DMS53 treated with DMSO at 0.1 percent for 48 hours (cell line): ENCODE results near the gene TOPBP1.
"Not testable (repeated sequence)": the region's sequence is repeated elsewhere in the genome, so short reads cannot be mapped to it uniquely, and the experiment has no call there.

Source experiments
- DNase-seq: peaks from one replicate; lab custom pipeline; 2025; ENCODE audit not compliant: unreplicated experiment; lab: John Stamatoyannopoulos, UW

TOPBP1 gene

DNA sequence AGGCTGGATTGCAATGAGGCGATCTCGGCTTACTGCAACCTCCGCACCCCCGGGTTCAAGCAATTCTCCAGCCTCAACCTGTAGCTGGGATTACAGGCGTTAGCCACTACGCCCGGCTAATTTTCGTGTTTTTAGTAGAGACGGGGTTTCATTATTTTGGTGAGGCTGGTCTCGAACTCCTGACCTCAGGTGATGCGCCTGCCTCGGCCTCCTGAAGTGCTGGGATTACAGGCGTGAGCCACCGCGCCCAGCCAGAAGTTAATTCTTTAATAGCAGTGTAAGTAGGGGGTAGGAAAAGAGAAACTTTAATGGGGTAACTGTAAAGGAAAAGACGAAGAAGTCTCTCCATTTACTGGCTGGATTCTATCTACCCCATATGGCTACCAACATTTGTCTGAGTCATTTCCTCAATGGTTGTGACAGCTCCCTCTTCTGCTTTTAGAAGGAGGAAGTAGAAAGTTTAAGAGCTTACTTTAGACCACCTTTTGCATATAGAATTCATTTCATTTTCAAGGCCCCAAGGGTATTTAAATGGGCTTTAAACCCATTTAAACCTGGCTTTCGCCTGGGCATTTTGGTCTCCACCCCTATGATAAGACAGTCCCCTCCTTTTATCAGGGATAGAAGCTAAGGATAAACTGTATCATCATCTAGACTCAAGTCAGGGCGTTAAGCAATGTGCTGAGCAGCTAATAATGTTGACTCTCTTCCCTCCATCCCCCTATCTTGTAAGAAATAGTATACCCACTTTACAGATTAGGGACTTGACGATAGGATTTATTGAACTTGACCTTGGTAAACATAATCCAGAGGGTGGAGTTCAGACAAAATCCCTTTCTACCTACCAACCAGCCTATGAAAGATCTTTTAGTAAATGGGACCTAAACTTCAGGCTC is 89.3 kb downstream of the TOPBP1 start:
- DNase-seq = no peak

DNA sequence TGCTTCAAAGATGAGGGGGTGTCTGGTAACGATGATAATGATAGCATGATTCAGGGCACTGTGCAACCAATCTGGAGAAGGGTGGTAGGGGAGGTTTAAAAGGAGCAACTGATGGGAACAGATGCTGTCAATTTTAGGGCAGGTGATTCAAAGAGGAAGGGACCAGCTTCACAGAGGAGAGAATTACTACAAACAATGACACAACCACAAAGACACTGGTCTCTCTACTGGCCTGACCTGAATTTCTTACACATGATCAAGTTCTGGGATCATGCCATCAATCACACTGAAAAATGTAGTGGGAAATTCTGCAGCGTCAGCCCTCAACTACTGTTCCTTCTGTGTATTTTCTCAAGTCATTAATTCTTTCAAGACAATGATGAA is 90.8 kb downstream of the TOPBP1 start:
- DNase-seq = no peak

DNA sequence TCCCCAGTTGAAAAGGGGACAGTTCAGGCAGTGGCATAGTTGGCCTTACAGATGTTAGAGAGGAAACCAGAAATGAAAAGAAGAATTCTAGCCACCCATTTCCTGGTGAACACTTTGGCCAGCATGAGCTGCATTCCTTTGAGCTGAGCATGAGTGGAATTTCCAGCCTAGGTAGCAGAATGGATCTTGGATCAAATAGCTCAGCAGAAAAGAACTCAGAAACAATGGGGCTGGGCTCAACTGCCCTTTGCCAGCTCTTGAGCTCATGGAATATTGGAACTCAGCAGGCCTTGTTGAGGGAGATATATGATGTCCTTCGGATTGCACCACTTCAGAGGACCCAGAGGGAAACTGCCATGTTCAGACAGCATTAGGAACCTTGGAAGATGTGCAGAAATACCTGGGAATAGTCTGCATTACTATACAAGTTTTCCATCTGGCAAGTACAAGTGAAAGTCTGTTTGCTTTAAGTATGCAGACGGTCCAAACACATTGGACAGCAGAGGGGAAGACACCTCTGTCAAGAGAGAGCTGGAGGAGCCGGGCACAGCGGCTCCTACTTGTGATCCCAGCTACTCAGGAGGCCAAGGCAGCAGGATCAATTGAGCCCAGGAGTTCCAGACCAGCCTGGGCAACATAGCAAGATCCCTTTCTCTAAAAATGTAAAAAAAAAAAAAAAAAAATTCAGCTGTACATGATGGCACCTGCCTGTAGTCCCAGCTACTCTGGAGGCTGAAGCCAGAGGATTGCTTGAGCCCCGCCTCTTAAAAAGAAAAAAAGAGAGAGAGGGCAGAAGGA is 91.4 kb downstream of the TOPBP1 start:
- DNase-seq = no peak

DNA sequence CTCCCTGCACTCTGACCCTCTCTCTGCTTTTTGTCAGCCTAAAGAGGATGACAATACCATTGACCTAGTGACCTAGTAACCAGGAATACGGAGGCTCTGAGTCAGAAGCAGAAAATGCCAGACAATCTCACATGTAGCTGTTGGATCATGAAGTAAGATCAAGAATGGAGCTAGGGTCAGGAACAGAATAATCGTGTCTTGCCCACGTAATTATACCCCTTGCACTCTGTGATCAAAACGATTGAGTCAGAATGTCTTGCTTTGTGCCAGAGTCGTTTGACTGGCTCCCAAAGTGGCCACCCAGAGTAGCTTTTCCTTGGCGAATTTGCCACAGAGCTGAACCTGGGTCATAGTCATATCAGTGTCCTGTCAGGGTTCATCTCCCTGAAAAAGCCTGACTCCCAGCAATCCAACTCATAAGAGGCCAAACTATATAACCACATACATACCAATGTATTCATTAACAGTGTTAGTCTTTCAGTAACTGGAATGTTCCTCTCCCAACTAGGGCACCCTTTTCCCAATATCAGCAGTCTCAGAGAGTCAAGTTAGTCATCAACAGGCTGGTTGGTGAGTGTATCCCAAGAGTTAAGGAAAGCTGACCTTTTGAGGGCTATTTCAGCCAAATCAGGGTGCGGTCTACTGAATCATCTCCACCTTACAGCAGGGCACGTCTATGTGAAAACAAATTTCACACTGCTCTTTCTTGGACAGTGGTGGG is 93.3 kb downstream of the TOPBP1 start:
- no peak for DNase-seq

DNA sequence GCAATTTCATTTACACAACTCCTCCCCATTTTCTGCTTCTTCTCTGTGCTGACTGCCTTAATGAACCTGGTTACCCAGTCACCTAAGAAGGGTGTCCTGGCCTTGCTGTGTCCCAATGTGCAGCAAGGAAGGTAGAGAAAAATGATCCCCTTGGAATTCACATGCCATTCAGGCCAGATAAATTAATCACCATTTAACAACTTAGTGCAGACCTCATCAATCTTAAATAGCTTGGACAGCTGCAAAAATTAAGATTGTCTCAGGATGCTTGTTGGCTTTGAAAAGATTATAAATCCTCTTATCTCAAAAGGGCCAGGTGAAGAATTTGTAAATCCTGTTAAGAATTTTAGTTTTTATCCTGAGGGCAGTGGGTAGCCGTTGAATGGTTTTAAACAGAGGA is 97.9 kb downstream of the TOPBP1 start:
- DNase-seq = no peak

DNA sequence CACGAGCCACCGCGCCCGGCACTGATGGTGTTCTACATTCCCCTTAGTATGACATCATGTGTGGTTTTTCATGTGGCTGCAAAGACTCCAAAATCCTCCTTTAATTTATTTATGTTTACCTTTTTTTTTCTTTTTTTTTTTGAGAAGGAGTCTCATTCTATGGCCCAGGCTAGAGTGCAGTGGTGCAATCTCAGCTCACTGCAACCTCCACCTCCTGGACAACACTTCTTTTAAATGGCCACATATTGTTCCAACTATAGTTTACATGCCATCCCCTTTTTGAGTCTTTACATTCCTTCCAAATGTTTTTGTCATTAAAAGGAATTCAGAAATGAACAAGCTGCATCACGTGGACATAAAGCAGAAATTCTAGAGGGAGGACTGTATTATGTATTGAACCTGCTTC is 98.6 kb downstream of the TOPBP1 start:
- no peak for DNase-seq

DNA sequence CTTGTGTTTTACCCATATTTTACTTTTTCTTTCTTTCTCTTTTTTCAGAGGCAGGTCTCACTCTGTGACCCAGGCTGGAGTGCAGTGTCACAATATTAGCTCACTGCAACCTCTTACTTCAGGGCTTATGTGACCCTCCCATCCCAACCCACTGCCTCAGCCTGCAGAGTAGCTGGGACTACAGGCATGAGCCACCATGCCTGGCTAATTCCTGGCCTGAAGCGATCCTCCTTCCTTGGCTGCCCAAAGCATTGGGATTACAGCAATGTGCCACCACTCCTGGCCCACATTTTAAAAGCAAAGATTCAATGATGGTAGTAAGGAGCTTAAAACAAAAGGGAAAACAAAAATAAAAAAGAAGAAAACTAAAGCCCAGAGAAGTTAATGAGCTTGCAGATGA is 99.4 kb downstream of the TOPBP1 start:
- no peak for DNase-seq

DNA sequence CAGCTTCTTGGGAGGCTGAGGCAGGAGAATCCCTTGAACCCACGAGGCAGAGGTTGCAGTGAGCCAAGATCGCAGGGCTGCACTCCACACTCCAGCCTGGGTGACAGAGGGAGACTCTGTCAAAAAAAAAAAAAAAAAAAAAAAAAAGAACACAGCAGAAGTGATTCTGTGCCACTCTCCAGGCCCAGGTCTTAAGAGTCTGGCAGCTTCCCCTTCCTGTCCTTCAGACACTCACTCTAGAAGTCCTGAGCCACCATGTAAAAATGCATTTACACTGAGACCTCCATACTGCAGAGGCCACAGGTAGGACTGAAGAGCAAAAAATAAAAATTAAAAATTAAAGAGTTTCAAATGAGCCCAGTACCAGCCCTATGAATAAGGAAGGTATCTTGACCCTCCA is 100.1 kb downstream of the TOPBP1 start:
- no peak for DNase-seq

DNA sequence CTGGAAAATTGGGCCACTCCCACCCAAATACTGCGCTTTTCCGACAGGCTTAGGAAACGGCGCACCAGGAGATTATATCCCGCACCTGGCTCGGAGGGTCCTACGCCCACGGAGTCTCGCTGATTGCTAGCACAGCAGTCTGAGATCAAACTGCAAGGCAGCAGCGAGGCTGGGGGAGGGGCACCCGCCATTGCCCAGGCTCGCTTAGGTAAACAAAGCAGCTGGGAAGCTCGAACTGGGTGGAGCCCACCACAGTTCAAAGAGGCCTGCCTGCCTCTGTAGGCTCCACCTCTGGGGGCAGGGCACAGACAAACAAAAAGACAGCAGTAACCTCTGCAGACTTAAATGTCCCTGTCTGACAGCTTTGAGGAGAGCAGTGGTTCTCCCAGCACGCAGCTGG is 110.2 kb downstream of the TOPBP1 start:
- not testable (repeated sequence) for DNase-seq
